ENCODE data around the gene ATP1B1. TPM values are rescaled to one million over a fixed set of nuclear protein-coding genes. Genes with fewer than 3 reads are reported as not detected.
A peak's percentile ranks its signal among the peaks of the same experiment; 100 is the strongest.

The ATP1B1 gene
- total and polyA plus RNA-seq, 2 experiments from 2014 or later: 6.9 to 16.1 TPM

DNA sequence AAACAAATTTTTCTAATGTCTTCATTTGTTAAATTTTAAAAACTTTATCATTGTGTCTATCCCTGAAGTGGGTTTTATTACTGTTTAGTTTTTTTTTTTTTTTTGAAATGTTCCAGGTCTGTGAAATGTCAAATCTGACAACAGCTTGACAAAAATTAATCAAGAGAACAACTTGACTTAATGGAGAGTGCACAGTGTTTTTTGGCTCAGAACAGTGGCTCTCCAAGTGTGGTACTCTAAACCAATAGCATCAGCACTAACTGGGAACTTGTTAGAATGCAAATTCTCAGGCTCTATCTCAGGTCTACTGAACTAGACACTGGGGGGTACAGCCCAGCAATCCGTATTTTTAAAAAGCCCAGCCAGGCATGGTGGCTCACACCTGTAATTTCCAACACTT, 49.2 kb downstream of the ATP1B1 start:
- no peaks in the 10 kb centered on the region for H4K20me1 ChIP-seq (ENCODE audit: insufficient read depth)
- no peaks in the 10 kb centered on the region for H3K79me2 ChIP-seq (ENCODE audit: insufficient read depth)
- no peak overlapping the region for H3K27ac ChIP-seq
- in situ Hi-C loops (cut with MboI): no loop called here
- H3K9ac ChIP-seq: no peak overlapping the region
- no peak overlapping the region for H3K4me2 ChIP-seq (ENCODE audit: unreplicated experiment)
- no peaks in the 10 kb centered on the region for H3K9me3 ChIP-seq (ENCODE audit: low read depth)
- TF ChIP-seq EZH2phosphoT487 (IDR thresholded peaks at IDR 0.05; ENCODE audit: insufficient read depth, low read depth) (no peak), EZH2 (IDR thresholded peaks at IDR 0.05; ENCODE audit: insufficient read depth, poor library complexity, severe bottlenecking) (no peak)
- WGBS, 2 experiments (ENCODE audit: low coverage in 1 of 2, low lambda C conversion rate in 2 of 2, missing lambda C conversion rate in 2 of 2): 80 to 100% methylated on average over 1 of the region's 1 CpG
- H3K36me3 ChIP-seq (ENCODE audit: low read depth): no peaks in the 10 kb centered on the region
- DNase-seq: no peak
- H3K4me1 ChIP-seq (ENCODE audit: insufficient read depth): no peaks in the 10 kb centered on the region
- H3K9me2 ChIP-seq (ENCODE audit: insufficient read depth): no peaks in the 10 kb centered on the region
- H3K4me3 ChIP-seq: no peak overlapping the region
- no peak overlapping the region for H2AFZ ChIP-seq
- H3K27me3 ChIP-seq (replicated peaks; ENCODE audit: insufficient read depth): no peaks in the 10 kb centered on the region
- no peaks in the 10 kb centered on the region for H3F3A ChIP-seq (ENCODE audit: insufficient read depth)

- no peaks in the 10 kb centered on the region for H3F3A ChIP-seq (ENCODE audit: insufficient read depth)
- H3K27me3 ChIP-seq (replicated peaks; ENCODE audit: insufficient read depth): no peaks in the 10 kb centered on the region
- H3K27ac ChIP-seq: no peak overlapping the region
- H4K20me1 ChIP-seq (ENCODE audit: insufficient read depth): no peaks in the 10 kb centered on the region
- in situ Hi-C loops (cut with MboI): no loop called here
- H3K4me3 ChIP-seq: no peak overlapping the region
- no peak overlapping the region for H3K9ac ChIP-seq
- no peak overlapping the region for H3K4me2 ChIP-seq (ENCODE audit: unreplicated experiment)
- H3K9me3 ChIP-seq (ENCODE audit: low read depth): no peaks in the 10 kb centered on the region
- H3K79me2 ChIP-seq (ENCODE audit: insufficient read depth): no peaks in the 10 kb centered on the region
- no peaks in the 10 kb centered on the region for H3K36me3 ChIP-seq (ENCODE audit: low read depth)
- no peak overlapping the region for H2AFZ ChIP-seq
- WGBS, 2 experiments (ENCODE audit: low coverage in 1 of 2, low lambda C conversion rate in 2 of 2, missing lambda C conversion rate in 2 of 2): 95 to 98% methylated on average over 3 of the region's 3 CpGs
- TF ChIP-seq EZH2 (IDR thresholded peaks at IDR 0.05; ENCODE audit: insufficient read depth, poor library complexity, severe bottlenecking) (no peak), EZH2phosphoT487 (IDR thresholded peaks at IDR 0.05; ENCODE audit: insufficient read depth, low read depth) (no peak)
- DNase-seq: no peak
- H3K9me2 ChIP-seq (ENCODE audit: insufficient read depth): no peaks in the 10 kb centered on the region
- peaks cover 5% of the 10 kb centered on the region; the same call in 1 of the 2 replicates for H3K4me1 ChIP-seq (ENCODE audit: insufficient read depth)
Observed at GRCh38 chr1:169156580-169156979, 50.1 kb downstream of the ATP1B1 start.

GRCh38 chr1:169160845-169161495, 54.5 kb downstream of the ATP1B1 start:
- in situ Hi-C loops (cut with MboI): no loop called here
- WGBS, 2 experiments (ENCODE audit: low coverage in 1 of 2, low lambda C conversion rate in 2 of 2, missing lambda C conversion rate in 2 of 2): 49 to 53% methylated on average over 3 of the region's 3 CpGs
- TF ChIP-seq EZH2phosphoT487 (IDR thresholded peaks at IDR 0.05; ENCODE audit: insufficient read depth, low read depth) (no peak), EZH2 (IDR thresholded peaks at IDR 0.05; ENCODE audit: insufficient read depth, poor library complexity, severe bottlenecking) (no peak)

DNA sequence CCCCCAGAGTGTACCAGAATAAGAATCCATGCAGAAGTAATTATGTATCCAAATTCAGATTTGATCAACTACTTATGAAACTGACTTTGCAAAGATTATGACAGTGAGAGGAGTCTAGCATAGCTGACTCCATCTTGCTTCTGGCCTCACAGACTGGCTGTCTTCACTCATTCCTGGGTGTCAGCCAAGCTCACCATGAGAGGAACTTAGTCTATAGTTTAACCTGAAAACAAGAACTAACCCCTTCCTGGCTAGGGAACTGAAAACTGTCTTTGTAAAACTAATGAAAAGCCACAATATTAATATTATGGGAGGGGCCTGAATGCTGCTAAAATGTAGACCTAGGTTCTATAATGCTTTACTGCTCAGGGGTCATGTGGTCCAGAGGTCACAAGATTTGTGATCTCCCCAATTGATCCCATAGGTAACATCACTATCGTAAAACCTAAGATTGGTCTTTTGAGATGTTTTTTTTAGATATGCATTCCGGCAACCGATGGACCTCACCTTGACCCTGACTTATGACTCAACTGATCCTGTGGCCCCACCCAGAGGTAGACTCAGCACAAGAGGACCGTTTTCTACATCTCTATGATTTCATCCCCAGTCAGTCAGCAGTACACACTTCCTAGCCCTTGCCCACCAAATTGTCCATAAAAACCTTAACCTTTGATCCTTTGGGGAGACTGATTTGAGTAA, 55.2 kb downstream of the ATP1B1 start:
- in situ Hi-C loops (cut with MboI): no loop called here

More at GRCh38 chr1:169160845-169161495, 54.5 kb downstream of the ATP1B1 start:
- H3K27ac ChIP-seq: no peak overlapping the region
- H4K20me1 ChIP-seq (ENCODE audit: insufficient read depth): no peaks in the 10 kb centered on the region
- H3K9me3 ChIP-seq (ENCODE audit: low read depth): no peaks in the 10 kb centered on the region
- no peaks in the 10 kb centered on the region for H3K27me3 ChIP-seq (replicated peaks; ENCODE audit: insufficient read depth)
- H3K9me2 ChIP-seq (ENCODE audit: insufficient read depth): no peaks in the 10 kb centered on the region
- no peaks in the 10 kb centered on the region for H3K79me2 ChIP-seq (ENCODE audit: insufficient read depth)
- H3K4me3 ChIP-seq: no peak overlapping the region
- H2AFZ ChIP-seq: no peak overlapping the region
- peak; percentile 33 for DNase-seq
- H3K9ac ChIP-seq: no peak overlapping the region
- no peaks in the 10 kb centered on the region for H3F3A ChIP-seq (ENCODE audit: insufficient read depth)
- H3K4me1 ChIP-seq (ENCODE audit: insufficient read depth): peaks cover 6% of the 10 kb centered on the region; the same call in 1 of the 2 replicates
- no peak overlapping the region for H3K4me2 ChIP-seq (ENCODE audit: unreplicated experiment)
- no peaks in the 10 kb centered on the region for H3K36me3 ChIP-seq (ENCODE audit: low read depth)

More for the DNA sequence above, 55.2 kb downstream of the ATP1B1 start:
- no peak for DNase-seq
- H3K9ac ChIP-seq: no peak overlapping the region
- H3K9me2 ChIP-seq (ENCODE audit: insufficient read depth): no peaks in the 10 kb centered on the region
- TF ChIP-seq EZH2phosphoT487 (IDR thresholded peaks at IDR 0.05; ENCODE audit: insufficient read depth, low read depth) (no peak), EZH2 (IDR thresholded peaks at IDR 0.05; ENCODE audit: insufficient read depth, poor library complexity, severe bottlenecking) (no peak)
- no peak overlapping the region for H3K27ac ChIP-seq
- no peaks in the 10 kb centered on the region for H3K9me3 ChIP-seq (ENCODE audit: low read depth)
- WGBS, 2 experiments (ENCODE audit: low coverage in 1 of 2, low lambda C conversion rate in 2 of 2, missing lambda C conversion rate in 2 of 2): 68 to 75% methylated on average over 4 of the region's 4 CpGs
- H3K4me3 ChIP-seq: no peak overlapping the region
- H3K36me3 ChIP-seq (ENCODE audit: low read depth): no peaks in the 10 kb centered on the region
- H3K27me3 ChIP-seq (replicated peaks; ENCODE audit: insufficient read depth): no peaks in the 10 kb centered on the region
- no peaks in the 10 kb centered on the region for H3K79me2 ChIP-seq (ENCODE audit: insufficient read depth)
- H2AFZ ChIP-seq: no peak overlapping the region
- no peaks in the 10 kb centered on the region for H4K20me1 ChIP-seq (ENCODE audit: insufficient read depth)
- no peaks in the 10 kb centered on the region for H3F3A ChIP-seq (ENCODE audit: insufficient read depth)
- peaks cover 6% of the 10 kb centered on the region; the same call in 1 of the 2 replicates for H3K4me1 ChIP-seq (ENCODE audit: insufficient read depth)
- no peak overlapping the region for H3K4me2 ChIP-seq (ENCODE audit: unreplicated experiment)

Data from GM23248 (cell line).